WTC11 (cell line): Measurements from ENCODE around the gene ACSL4. TPM values are rescaled to one million over a fixed set of nuclear protein-coding genes. Genes with fewer than 3 reads are reported as not detected.
"Not testable (repeated sequence)": the region's sequence is repeated elsewhere in the genome, so short reads cannot be mapped to it uniquely, and the experiment has no call there.

Experiments
- ATAC-seq: fragments of 200-7000 bp; cut with Tn5 transposase; 2 replicates; pipeline ENCODE4 v1.10.0; 2021; ENCODE audit warnings: mild to moderate bottlenecking, moderate library complexity
- CTCF ChIA-PET: fragments of 300-600 bp; sonication (Branson Sonifier 250); formaldehyde crosslinking; loops from one replicate; lab custom pipeline; 2021; ENCODE audit warnings: antibody characterized with exemption; lab: Charles Lee
- POLR2A ChIA-PET: fragments of 350-600 bp; sonication (Branson Sonifier 250); formaldehyde crosslinking; loops from one replicate; lab custom pipeline; 2021; ENCODE audit warnings: antibody characterized with exemption; lab: Charles Lee
- DNase-seq: peaks from one replicate; pipeline ENCODE4 v3.0.0; 2021; ENCODE audit warnings: low spot score
- H3K27ac Mint-ChIP-seq: 2 replicates; pipeline ENCODE4 v1.8.0; 2021; ENCODE audit warnings: mixed read lengths
- H3K27me3 Mint-ChIP-seq: 2 replicates; pipeline ENCODE4 v1.8.0; 2021; ENCODE audit warnings: low read depth, mild to moderate bottlenecking, moderate library complexity, mixed read lengths
- H3K36me3 Mint-ChIP-seq: 2 replicates; pipeline ENCODE4 v1.8.0; 2021; ENCODE audit warnings: mixed read lengths
- H3K4me1 Mint-ChIP-seq: 2 replicates; pipeline ENCODE4 v1.8.0; 2022; ENCODE audit warnings: mixed read lengths
- H3K4me3 Mint-ChIP-seq: 2 replicates; pipeline ENCODE4 v1.8.0; 2021; ENCODE audit warnings: mild to moderate bottlenecking, moderate library complexity, mixed read lengths
- H3K9me3 Mint-ChIP-seq: 2 replicates; pipeline ENCODE4 v1.8.0; 2021; ENCODE audit warnings: mixed read lengths
- CDX4 ChIP-seq: fragments of 250-450 bp; sonication (Bioruptor Pico); IDR thresholded peaks from 2 replicates; pipeline ENCODE4 v1.9.0; 2021; ENCODE audit warnings: moderate library complexity, mild to moderate bottlenecking, inconsistent platforms, borderline replicate concordance
- CREB1 ChIP-seq: sonication (generic); formaldehyde crosslinking; IDR thresholded peaks from 2 replicates; pipeline ENCODE4 v1.8.0; 2023; ENCODE audit warnings: mild to moderate bottlenecking, missing genetic modification reagents
- E2F4 ChIP-seq: sonication (generic); formaldehyde crosslinking; IDR thresholded peaks from 2 replicates; pipeline ENCODE4 v1.8.1; 2022; ENCODE audit warnings: low read depth, mild to moderate bottlenecking, moderate library complexity, missing genetic modification reagents, borderline replicate concordance
- EMX1 ChIP-seq: fragments of 250-450 bp; sonication (Bioruptor Pico); IDR thresholded peaks from 2 replicates; pipeline ENCODE4 v1.8.0; 2021; ENCODE audit warnings: mild to moderate bottlenecking
- ESRRA ChIP-seq: sonication (generic); formaldehyde crosslinking; IDR thresholded peaks from 2 replicates; pipeline ENCODE4 v1.8.1; 2022; ENCODE audit warnings: mild to moderate bottlenecking, missing genetic modification reagents, borderline replicate concordance
- ETV6 ChIP-seq: sonication (generic); formaldehyde crosslinking; IDR thresholded peaks from 2 replicates; pipeline ENCODE4 v1.8.1; 2022; ENCODE audit warnings: mild to moderate bottlenecking, missing genetic modification reagents
- FOXP4 ChIP-seq: sonication (generic); formaldehyde crosslinking; IDR thresholded peaks from 2 replicates; pipeline ENCODE4 v1.8.0; 2022; ENCODE audit warnings: mild to moderate bottlenecking, missing genetic modification reagents
- GABPB1 ChIP-seq: sonication (generic); formaldehyde crosslinking; IDR thresholded peaks from 2 replicates; pipeline ENCODE4 v1.8.1; 2023; ENCODE audit warnings: mild to moderate bottlenecking, missing genetic modification reagents
- NFYB ChIP-seq: sonication (generic); formaldehyde crosslinking; conservative IDR thresholded peaks from 2 replicates; pipeline ENCODE4 v1.8.0; 2022; ENCODE audit warnings: low read depth, missing genetic modification reagents
- RORB ChIP-seq: fragments of 250-450 bp; sonication (Bioruptor Pico); IDR thresholded peaks from 2 replicates; pipeline ENCODE4 v1.9.0; 2021; ENCODE audit warnings: mild to moderate bottlenecking
- TCF7 ChIP-seq: sonication (generic); formaldehyde crosslinking; IDR thresholded peaks from 2 replicates; pipeline ENCODE4 v1.8.0; 2022; ENCODE audit warnings: mild to moderate bottlenecking, low read depth, missing genetic modification reagents, moderate library complexity
- ZBTB21 ChIP-seq: sonication (generic); formaldehyde crosslinking; IDR thresholded peaks from 2 replicates; pipeline ENCODE4 v1.8.1; 2023; ENCODE audit warnings: mild to moderate bottlenecking, missing genetic modification reagents, borderline replicate concordance
- ZNF138 ChIP-seq: sonication (generic); formaldehyde crosslinking; conservative IDR thresholded peaks from 2 replicates; pipeline ENCODE4 v1.8.1; 2022; ENCODE audit warnings: mild to moderate bottlenecking, moderate library complexity, missing genetic modification reagents
- total RNA-seq: library from RNA; stranded (reverse); gene quantifications from 3 replicates; pipeline ENCODE4 v1.2.3, GENCODE V29; 2021
- TF ChIP-seq, protein P1 (sequence below): sonication (generic); formaldehyde crosslinking; IDR thresholded peaks from 2 replicates; pipeline ENCODE4 v1.8.1; 2022; ENCODE audit warnings: mild to moderate bottlenecking, moderate library complexity, missing genetic modification reagents
- TF ChIP-seq, protein P2 (sequence below): fragments of 250-450 bp; sonication (Bioruptor Pico); IDR thresholded peaks from 2 replicates; pipeline ENCODE4 v1.9.0; 2021; ENCODE audit warnings: mild to moderate bottlenecking
- TF ChIP-seq, protein P3 (sequence below): sonication (generic); formaldehyde crosslinking; IDR thresholded peaks from 2 replicates; pipeline ENCODE4 v1.8.0; 2023; ENCODE audit warnings: missing genetic modification reagents, mild to moderate bottlenecking, borderline replicate concordance
- TF ChIP-seq, protein P4 (sequence below): sonication (generic); formaldehyde crosslinking; IDR thresholded peaks from 2 replicates; pipeline ENCODE4 v1.8.1; 2023; ENCODE audit warnings: mild to moderate bottlenecking, missing genetic modification reagents

ACSL4 gene
- total RNA-seq, 1 experiment from 2014 or later: 57.7 TPM

DNA sequence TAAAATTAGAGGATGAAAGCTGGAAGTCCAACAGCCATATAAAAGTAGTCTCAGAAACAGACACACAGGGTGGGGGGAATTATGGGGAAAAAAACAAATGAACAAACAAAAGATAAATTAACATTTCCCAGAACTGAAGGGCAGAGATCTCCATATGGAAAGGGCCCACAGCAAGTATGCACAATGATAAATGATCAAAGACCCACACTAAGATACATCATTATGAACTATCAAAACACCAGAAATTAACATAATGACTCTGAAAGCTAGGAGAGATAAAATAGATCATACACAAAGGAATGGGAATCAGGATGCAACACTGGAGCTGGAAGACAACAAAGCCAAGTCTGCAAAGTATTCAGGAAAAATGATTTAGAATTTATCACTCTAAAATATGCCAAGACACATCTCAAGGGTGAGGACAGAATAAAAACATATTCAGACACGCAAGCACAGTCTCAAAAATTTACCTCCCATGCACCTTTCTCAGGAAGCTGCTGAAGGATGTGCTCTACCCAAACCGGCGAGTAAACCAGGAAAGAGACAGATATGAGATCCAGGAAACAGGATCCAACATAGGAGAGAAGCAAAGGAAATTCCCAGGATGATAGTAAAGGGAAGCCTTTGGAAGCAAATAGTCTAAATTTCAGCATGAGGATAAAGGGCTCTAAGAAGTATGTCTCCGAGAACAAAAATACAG is 77.4 kb downstream of the ACSL4 start (continued):
- TF ChIP-seq FOXP4 (CRISPR knock-in tag): no peak
- no peak for TF ChIP-seq TCF7 (CRISPR knock-in tag)
- no peak for TF ChIP-seq CREB1 (CRISPR knock-in tag)
- TF ChIP-seq, protein P1, sequence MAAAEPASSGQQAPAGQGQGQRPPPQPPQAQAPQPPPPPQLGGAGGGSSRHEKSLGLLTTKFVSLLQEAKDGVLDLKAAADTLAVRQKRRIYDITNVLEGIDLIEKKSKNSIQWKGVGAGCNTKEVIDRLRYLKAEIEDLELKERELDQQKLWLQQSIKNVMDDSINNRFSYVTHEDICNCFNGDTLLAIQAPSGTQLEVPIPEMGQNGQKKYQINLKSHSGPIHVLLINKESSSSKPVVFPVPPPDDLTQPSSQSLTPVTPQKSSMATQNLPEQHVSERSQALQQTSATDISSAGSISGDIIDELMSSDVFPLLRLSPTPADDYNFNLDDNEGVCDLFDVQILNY (CRISPR knock-in tag): no peak
- TF ChIP-seq, protein P2, sequence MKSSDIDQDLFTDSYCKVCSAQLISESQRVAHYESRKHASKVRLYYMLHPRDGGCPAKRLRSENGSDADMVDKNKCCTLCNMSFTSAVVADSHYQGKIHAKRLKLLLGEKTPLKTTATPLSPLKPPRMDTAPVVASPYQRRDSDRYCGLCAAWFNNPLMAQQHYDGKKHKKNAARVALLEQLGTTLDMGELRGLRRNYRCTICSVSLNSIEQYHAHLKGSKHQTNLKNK: no peak
- TF ChIP-seq GABPB1 (CRISPR knock-in tag): no peak
- TF ChIP-seq RORB: no peak
- TF ChIP-seq EMX1 (CRISPR knock-in tag): no peak
- no peak for TF ChIP-seq ZBTB21 (CRISPR knock-in tag)
- no peak for TF ChIP-seq NFYB
- TF ChIP-seq, protein P3, sequence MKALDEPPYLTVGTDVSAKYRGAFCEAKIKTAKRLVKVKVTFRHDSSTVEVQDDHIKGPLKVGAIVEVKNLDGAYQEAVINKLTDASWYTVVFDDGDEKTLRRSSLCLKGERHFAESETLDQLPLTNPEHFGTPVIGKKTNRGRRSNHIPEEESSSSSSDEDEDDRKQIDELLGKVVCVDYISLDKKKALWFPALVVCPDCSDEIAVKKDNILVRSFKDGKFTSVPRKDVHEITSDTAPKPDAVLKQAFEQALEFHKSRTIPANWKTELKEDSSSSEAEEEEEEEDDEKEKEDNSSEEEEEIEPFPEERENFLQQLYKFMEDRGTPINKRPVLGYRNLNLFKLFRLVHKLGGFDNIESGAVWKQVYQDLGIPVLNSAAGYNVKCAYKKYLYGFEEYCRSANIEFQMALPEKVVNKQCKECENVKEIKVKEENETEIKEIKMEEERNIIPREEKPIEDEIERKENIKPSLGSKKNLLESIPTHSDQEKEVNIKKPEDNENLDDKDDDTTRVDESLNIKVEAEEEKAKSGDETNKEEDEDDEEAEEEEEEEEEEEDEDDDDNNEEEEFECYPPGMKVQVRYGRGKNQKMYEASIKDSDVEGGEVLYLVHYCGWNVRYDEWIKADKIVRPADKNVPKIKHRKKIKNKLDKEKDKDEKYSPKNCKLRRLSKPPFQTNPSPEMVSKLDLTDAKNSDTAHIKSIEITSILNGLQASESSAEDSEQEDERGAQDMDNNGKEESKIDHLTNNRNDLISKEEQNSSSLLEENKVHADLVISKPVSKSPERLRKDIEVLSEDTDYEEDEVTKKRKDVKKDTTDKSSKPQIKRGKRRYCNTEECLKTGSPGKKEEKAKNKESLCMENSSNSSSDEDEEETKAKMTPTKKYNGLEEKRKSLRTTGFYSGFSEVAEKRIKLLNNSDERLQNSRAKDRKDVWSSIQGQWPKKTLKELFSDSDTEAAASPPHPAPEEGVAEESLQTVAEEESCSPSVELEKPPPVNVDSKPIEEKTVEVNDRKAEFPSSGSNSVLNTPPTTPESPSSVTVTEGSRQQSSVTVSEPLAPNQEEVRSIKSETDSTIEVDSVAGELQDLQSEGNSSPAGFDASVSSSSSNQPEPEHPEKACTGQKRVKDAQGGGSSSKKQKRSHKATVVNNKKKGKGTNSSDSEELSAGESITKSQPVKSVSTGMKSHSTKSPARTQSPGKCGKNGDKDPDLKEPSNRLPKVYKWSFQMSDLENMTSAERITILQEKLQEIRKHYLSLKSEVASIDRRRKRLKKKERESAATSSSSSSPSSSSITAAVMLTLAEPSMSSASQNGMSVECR: no peak
- TF ChIP-seq, protein P4, sequence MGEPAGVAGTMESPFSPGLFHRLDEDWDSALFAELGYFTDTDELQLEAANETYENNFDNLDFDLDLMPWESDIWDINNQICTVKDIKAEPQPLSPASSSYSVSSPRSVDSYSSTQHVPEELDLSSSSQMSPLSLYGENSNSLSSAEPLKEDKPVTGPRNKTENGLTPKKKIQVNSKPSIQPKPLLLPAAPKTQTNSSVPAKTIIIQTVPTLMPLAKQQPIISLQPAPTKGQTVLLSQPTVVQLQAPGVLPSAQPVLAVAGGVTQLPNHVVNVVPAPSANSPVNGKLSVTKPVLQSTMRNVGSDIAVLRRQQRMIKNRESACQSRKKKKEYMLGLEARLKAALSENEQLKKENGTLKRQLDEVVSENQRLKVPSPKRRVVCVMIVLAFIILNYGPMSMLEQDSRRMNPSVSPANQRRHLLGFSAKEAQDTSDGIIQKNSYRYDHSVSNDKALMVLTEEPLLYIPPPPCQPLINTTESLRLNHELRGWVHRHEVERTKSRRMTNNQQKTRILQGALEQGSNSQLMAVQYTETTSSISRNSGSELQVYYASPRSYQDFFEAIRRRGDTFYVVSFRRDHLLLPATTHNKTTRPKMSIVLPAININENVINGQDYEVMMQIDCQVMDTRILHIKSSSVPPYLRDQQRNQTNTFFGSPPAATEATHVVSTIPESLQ (CRISPR knock-in tag): no peak

- peaks cover 11% of the 10 kb centered on the region for H3K9me3 Mint-ChIP-seq
- TF ChIP-seq TCF7 (CRISPR knock-in tag) (no peak), E2F4 (CRISPR knock-in tag) (no peak), CDX4 (CRISPR knock-in tag) (no peak), ZNF138 (CRISPR knock-in tag) (no peak), ETV6 (CRISPR knock-in tag) (no peak), ESRRA (no peak)
- H3K4me3 Mint-ChIP-seq: no peak overlapping the region
- ChIA-PET CTCF (no interaction called here), POLR2A (no interaction called here)
- H3K27me3 Mint-ChIP-seq: no peaks in the 10 kb centered on the region
- peaks cover 7% of the 10 kb centered on the region; the same call in 1 of the 2 replicates for H3K4me1 Mint-ChIP-seq
- H3K36me3 Mint-ChIP-seq: peaks cover 20% of the 10 kb centered on the region
- H3K27ac Mint-ChIP-seq: no peak overlapping the region
- ATAC-seq (no peak), DNase-seq (no peak)
Measured at GRCh38 chrX:109654516-109655109, 78.4 kb downstream of the ACSL4 start.

DNA sequence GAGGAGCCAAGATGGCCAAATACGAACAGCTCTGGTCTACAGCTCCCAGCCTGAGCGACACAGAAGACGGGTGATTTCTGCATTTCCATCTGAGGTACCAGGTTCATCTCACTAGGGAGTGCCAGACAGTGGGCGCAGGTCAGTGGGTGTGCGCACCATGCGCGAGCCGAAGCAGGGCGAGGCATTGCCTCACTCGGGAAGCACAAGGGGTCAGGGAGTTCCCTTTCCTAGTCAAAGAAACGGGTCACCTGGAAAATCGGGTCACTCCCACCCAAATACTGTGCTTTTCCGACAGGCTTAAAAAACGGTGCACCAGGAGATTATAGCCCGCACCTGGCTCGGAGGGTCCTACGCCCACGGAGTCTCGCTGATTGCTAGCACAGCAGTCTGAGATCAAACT is 88.4 kb downstream of the ACSL4 start:
- H3K9me3 Mint-ChIP-seq, DNase-seq, H3K4me3 Mint-ChIP-seq, H3K4me1 Mint-ChIP-seq, POLR2A ChIA-PET, H3K27ac Mint-ChIP-seq, H3K27me3 Mint-ChIP-seq, ATAC-seq, CTCF ChIA-PET: not testable (repeated sequence)
- H3K36me3 Mint-ChIP-seq: peaks cover 17% of the 10 kb centered on the region
